CD4-positive, alpha-beta T cell (primary cell): ENCODE measurements around the gene GPATCH11. TPM values are rescaled to one million over a fixed set of nuclear protein-coding genes. Genes with fewer than 3 reads are reported as not detected.

Experiments used
- ATAC-seq: fragments of 200-7000 bp; cut with Tn5 transposase; one replicate; pipeline ENCODE4 v1.10.0; 2022; ENCODE audit warnings: mild to moderate bottlenecking; ENCODE audit not compliant: poor library complexity
- CTCF ChIA-PET: fragments of 350-600 bp; sonication (Branson Sonifier 250); formaldehyde crosslinking; loops from one replicate; lab custom pipeline; 2021; ENCODE audit warnings: antibody characterized with exemption, inconsistent platforms; lab: Charles Lee
- POLR2A ChIA-PET: fragments of 350-600 bp; sonication (Branson Sonifier 250); formaldehyde crosslinking; loops from one replicate; lab custom pipeline; 2021; ENCODE audit warnings: antibody characterized with exemption, inconsistent platforms; lab: Charles Lee
- DNase-seq, 14 experiments: peaks; one replicate each; pipeline ENCODE4 v3.0.0-alpha.2; 2013 to 2020; ENCODE audit warnings: mixed read lengths in 2 of 14
- H3K27ac ChIP-seq, 2 donors: one replicate each; pipeline versions ENCODE4 v1.5.1 to v1.7.0; 2013; ENCODE audit warnings: low read length in 2 of 2, low read depth in 1 of 2, mild to moderate bottlenecking in 1 of 2
- H3K27me3 ChIP-seq, 2 experiments: 1 replicate in 1 of 2; 2 replicates in 1 of 2; pipeline versions ENCODE4 v1.6.1 to v1.7.0; 2013; ENCODE audit warnings: low read length in 2 of 2, control low read depth in 1 of 2, mild to moderate bottlenecking in 1 of 2, moderate library complexity in 1 of 2; ENCODE audit not compliant: insufficient read depth in 2 of 2, control insufficient read depth in 1 of 2
- H3K36me3 ChIP-seq: one replicate; pipeline ENCODE4 v1.6.1; 2013; ENCODE audit warnings: low read length, control low read depth; ENCODE audit not compliant: insufficient read depth
- H3K4me1 ChIP-seq: one replicate; pipeline ENCODE4 v1.6.1; 2013; ENCODE audit warnings: low read length, control low read depth; ENCODE audit not compliant: insufficient read depth
- H3K4me3 ChIP-seq: one replicate; pipeline ENCODE4 v1.5.1; 2013; ENCODE audit warnings: mild to moderate bottlenecking, low read length, moderate library complexity
- H3K9me3 ChIP-seq, 2 experiments: 1 replicate in 1 of 2; 2 replicates in 1 of 2; pipeline versions ENCODE4 v1.6.1 to v1.7.0; 2013; ENCODE audit warnings: low read length in 2 of 2, mild to moderate bottlenecking in 2 of 2, control low read depth in 1 of 2, moderate library complexity in 1 of 2; ENCODE audit not compliant: control insufficient read depth in 1 of 2, insufficient read depth in 1 of 2
- H3K27ac Mint-ChIP-seq: one replicate; pipeline ENCODE4 v1.8.0; 2020; ENCODE audit warnings: mixed read lengths
- H3K27me3 Mint-ChIP-seq: one replicate; pipeline ENCODE4 v1.8.0; 2021; ENCODE audit warnings: mixed read lengths
- H3K36me3 Mint-ChIP-seq: one replicate; pipeline ENCODE4 v1.8.0; 2021; ENCODE audit warnings: low read depth, mixed read lengths
- H3K4me1 Mint-ChIP-seq: one replicate; pipeline ENCODE4 v1.8.0; 2021; ENCODE audit warnings: low read depth, mixed read lengths
- H3K4me3 Mint-ChIP-seq: one replicate; pipeline ENCODE4 v1.8.0; 2020; ENCODE audit warnings: mild to moderate bottlenecking, mixed read lengths
- H3K9me3 Mint-ChIP-seq: one replicate; pipeline ENCODE4 v1.8.0; 2020; ENCODE audit warnings: mixed read lengths
- CTCF ChIP-seq: fragments of 200-600 bp; IDR thresholded peaks from one replicate; pipeline ENCODE4 v1.8.0; 2022; ENCODE audit warnings: antibody characterized with exemption, mild to moderate bottlenecking
- intact Hi-C, 2 experiments: fragments of 100-400 bp; cut with DNase I in 1 of 2; cut with micrococcal nuclease in 1 of 2; formaldehyde crosslinking; loops; one replicate each; pipeline versions ENCODE4 v1.15.1 to v1.9.0; 2023 to 2025; cut with DNase I, micrococcal nuclease
- total RNA-seq, 174 experiments: library from RNA in 2 of 174; stranded (reverse) in 2 of 174; gene quantifications; one replicate each; pipeline ENCODE4 v1.2.3 and lab custom pipeline; 2021 to 2026

GPATCH11 gene
- total RNA-seq, 2 experiments from 2014 or later, result 4.0 to 4.1 TPM

GRCh38 chr2:37125416-37125815, 41.1 kb downstream of the GPATCH11 start:
- no peak for DNase-seq
- no peak for TF ChIP-seq CTCF
- Mint-ChIP-seq H3K27ac (no peak overlapping the region), H3K9me3 (no peaks in the 10 kb centered on the region), H3K36me3 (peaks cover 78% of the 10 kb centered on the region), H3K27me3 (no peaks in the 10 kb centered on the region), H3K4me3 (no peak overlapping the region), H3K4me1 (peaks cover 10% of the 10 kb centered on the region)
- Histone ChIP-seq H3K27me3 (no peaks in the 10 kb centered on the region), H3K4me1 (no peaks in the 10 kb centered on the region), H3K36me3 (peaks cover 55% of the 10 kb centered on the region), H3K9me3 (no peaks in the 10 kb centered on the region), H3K4me3 (no peak overlapping the region), H3K27ac (no peak overlapping the region)
- ChIA-PET POLR2A (no interaction called here), CTCF (no interaction called here)
- no peak for ATAC-seq
- intact Hi-C loops, result no loop called here

GRCh38 chr2:37132914-37133313, 48.6 kb downstream of the GPATCH11 start:
- H3K27me3 Mint-ChIP-seq, result no peaks in the 10 kb centered on the region
- Histone ChIP-seq H3K9me3 (no peaks in the 10 kb centered on the region), H3K27ac (no peak overlapping the region), H3K36me3 (peaks cover 89% of the 10 kb centered on the region), H3K4me3 (no peak overlapping the region), H3K4me1 (no peaks in the 10 kb centered on the region), H3K27me3 (no peaks in the 10 kb centered on the region)
- POLR2A ChIA-PET, result no interaction called here
- ATAC-seq (no peak), DNase-seq (no peak)
- H3K27ac Mint-ChIP-seq, result no peak overlapping the region
- TF ChIP-seq CTCF, result no peak
- CTCF ChIA-PET, result no interaction called here
- no peak overlapping the region for H3K4me3 Mint-ChIP-seq
- peaks cover 20% of the 10 kb centered on the region for H3K36me3 Mint-ChIP-seq
- H3K9me3 Mint-ChIP-seq, result peaks cover 2% of the 10 kb centered on the region
- H3K4me1 Mint-ChIP-seq, result peaks cover 5% of the 10 kb centered on the region
- intact Hi-C loops, result no loop called here

- Mint-ChIP-seq H3K27ac (no peak overlapping the region), H3K4me3 (no peak overlapping the region), H3K9me3 (no peaks in the 10 kb centered on the region), H3K4me1 (peaks cover 4% of the 10 kb centered on the region), H3K36me3 (peaks cover 76% of the 10 kb centered on the region), H3K27me3 (no peaks in the 10 kb centered on the region)
- ChIA-PET CTCF (no interaction called here), POLR2A (interaction anchor here (2.0 kb wide), 1 partner anchor 14 kb away, joined by 5 read pairs; the partner anchor contains the start of gene EIF2AK2)
- TF ChIP-seq CTCF, result no peak
- H3K4me1 ChIP-seq, result no peaks in the 10 kb centered on the region
- no peak for ATAC-seq
- no peaks in the 10 kb centered on the region for H3K9me3 ChIP-seq
- intact Hi-C loops, result no loop called here
- no peak overlapping the region for H3K4me3 ChIP-seq
- no peak overlapping the region for H3K27ac ChIP-seq
- peaks cover 61% of the 10 kb centered on the region for H3K36me3 ChIP-seq
- no peaks in the 10 kb centered on the region for H3K27me3 ChIP-seq
- no peak for DNase-seq
Observed at GRCh38 chr2:37142546-37142945, 58.2 kb downstream of the GPATCH11 start.
